ENCODE data around the gene NIP7. TPM values are rescaled to one million over a fixed set of nuclear protein-coding genes. Genes with fewer than 3 reads are reported as not detected.

NIP7 gene
- total and polyA plus RNA-seq, 9 of the 15 experiments (the other 6 are each of a cell fraction or from before 2014, with no cell fraction given): 28.9 to 85.5 (median 72.5) TPM

- no peak for TF ChIP-seq RFX5 (IDR thresholded peaks at IDR 0.05; ENCODE audit: low read depth, low read length)
- TF ChIP-seq ADNP (tag; IDR thresholded peaks at IDR 0.05): no peak
- no peak for TF ChIP-seq SRSF1 (IDR thresholded peaks at IDR 0.05; ENCODE audit: low read depth, low read length)
- TF ChIP-seq RB1 (IDR thresholded peaks at IDR 0.05; ENCODE audit: low read depth): no peak
- no peak for TF ChIP-seq ZNF507 (tag; conservative IDR thresholded peaks at IDR 0.05)
- TF ChIP-seq DPF2 (IDR thresholded peaks at IDR 0.05): no peak
- TF ChIP-seq TFE3 (CRISPR knock-in tag; IDR thresholded peaks at IDR 0.05): no peak
- TF ChIP-seq CEBPZ (IDR thresholded peaks at IDR 0.05; ENCODE audit: borderline replicate concordance, low read depth, low read length): no peak
Measured at GRCh38 chr16:69307856-69308255, 31.7 kb upstream of the NIP7 start (continued).

Data from K562 (cell line).